Activated naive CD4-positive, alpha-beta T cell treated with anti-CD3 and anti-CD28 coated beads, Interleukin-2, amount 50 U/mL, for 72 hours (primary cell): Measurements from ENCODE around the gene TRIP12. TPM values are rescaled to one million over a fixed set of nuclear protein-coding genes. Genes with fewer than 3 reads are reported as not detected.
A peak's percentile ranks its signal among the peaks of the same experiment; 100 is the strongest.
"Not testable (repeated sequence)": the region's sequence is repeated elsewhere in the genome, so short reads cannot be mapped to it uniquely, and the experiment has no call there.

Experiments used
- ATAC-seq, 2 donors: fragments of 150-1000 bp; cut with Tn5 transposase; 2 replicates each; pipeline ENCODE4 v1.10.0; 2021; ENCODE audit warnings: mild to moderate bottlenecking in 2 of 2, moderate library complexity in 2 of 2
- DNase-seq, 2 donors: peaks; one replicate each; pipeline ENCODE4 v3.0.0; 2021 to 2022; ENCODE audit warnings: low spot score in 2 of 2
- H3K27ac Mint-ChIP-seq, 2 donors: one replicate each; pipeline ENCODE4 v1.8.0; 2022; ENCODE audit warnings: mild to moderate bottlenecking in 2 of 2, mixed read lengths in 2 of 2
- H3K36me3 Mint-ChIP-seq, 2 donors: one replicate each; pipeline ENCODE4 v1.8.0; 2022; ENCODE audit warnings: mixed read lengths in 2 of 2
- H3K9me3 Mint-ChIP-seq, 2 donors: one replicate each; pipeline ENCODE4 v1.8.0; 2022; ENCODE audit warnings: mixed read lengths in 2 of 2
- total RNA-seq, 2 donors: library from RNA; stranded (reverse); gene quantifications; one replicate each; pipeline ENCODE4 v1.2.3, GENCODE V29; 2022

TRIP12 gene
- total RNA-seq, 2 donors from 2014 or later: 213 to 262 TPM

GRCh38 chr2:229861431-229861830 lies 60.4 kb downstream of the TRIP12 start:
- no peak for DNase-seq
- no peak for ATAC-seq
- Mint-ChIP-seq H3K9me3 (no peaks in the 10 kb centered on the region), H3K36me3 (peaks cover 7 to 26% of the 10 kb centered on the region in 2 donors), H3K27ac (no peak overlapping the region)

GRCh38 chr2:229860334-229860733 lies 61.5 kb downstream of the TRIP12 start:
- ATAC-seq (no peak), DNase-seq (no peak)
- Mint-ChIP-seq H3K9me3 (no peaks in the 10 kb centered on the region), H3K27ac (no peak overlapping the region), H3K36me3 (peaks cover 12 to 37% of the 10 kb centered on the region in 2 donors)

GRCh38 chr2:229858351-229858750 lies 63.5 kb downstream of the TRIP12 start:
- H3K36me3 Mint-ChIP-seq: peaks cover 18 to 42% of the 10 kb centered on the region in 2 donors
- no peak overlapping the region for H3K27ac Mint-ChIP-seq
- no peak for ATAC-seq
- H3K9me3 Mint-ChIP-seq: no peaks in the 10 kb centered on the region
- DNase-seq: no peak

DNA sequence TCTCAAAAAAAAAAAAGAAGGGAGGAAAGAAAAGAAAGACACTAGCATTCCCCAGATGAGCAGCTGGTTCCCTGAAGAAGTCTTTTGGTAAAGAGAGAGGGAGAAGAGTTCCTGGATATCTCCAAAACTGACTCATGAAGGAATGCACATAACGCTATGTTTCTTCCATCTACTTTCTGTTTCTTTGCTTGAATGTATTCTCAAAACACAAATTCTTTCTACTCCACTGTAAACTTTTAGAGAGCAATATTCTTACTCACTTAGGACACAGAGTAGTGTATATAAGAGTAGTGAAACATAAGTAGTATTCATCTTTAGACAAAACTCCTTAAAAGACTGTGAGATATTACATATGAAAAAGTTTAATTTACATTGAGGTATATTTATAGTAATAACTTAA lies 64.2 kb downstream of the TRIP12 start:
- ATAC-seq: peak in 1 of 2 donors; percentile 57
- H3K9me3 Mint-ChIP-seq: no peaks in the 10 kb centered on the region
- no peak for DNase-seq
- H3K36me3 Mint-ChIP-seq: peaks cover 18 to 35% of the 10 kb centered on the region in 2 donors
- no peak overlapping the region for H3K27ac Mint-ChIP-seq

DNA sequence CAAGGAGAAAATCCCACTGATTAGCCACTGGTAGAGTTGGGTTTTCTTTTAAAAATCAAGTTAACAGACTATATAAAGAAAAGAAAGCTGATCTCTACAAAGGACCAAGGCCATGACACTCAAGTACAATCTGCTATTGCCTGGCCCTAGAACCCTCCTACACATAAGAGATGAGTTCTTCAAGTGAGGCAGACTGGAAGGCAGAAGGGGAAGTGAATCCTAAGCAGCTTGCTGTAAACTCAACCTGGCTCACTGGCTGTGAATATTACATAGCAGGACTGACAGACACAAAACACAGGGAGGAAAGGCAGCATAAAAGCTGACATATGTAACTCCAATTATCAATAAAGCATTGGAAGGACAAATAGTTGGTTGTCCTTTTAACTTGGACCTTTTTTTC lies 65.4 kb downstream of the TRIP12 start:
- Mint-ChIP-seq H3K36me3 (peaks cover 25 to 42% of the 10 kb centered on the region in 2 donors), H3K27ac (peak overlapping the region in 1 of 2 donors; percentile 65), H3K9me3 (no peaks in the 10 kb centered on the region)
- ATAC-seq: no peak
- no peak for DNase-seq

- no peak overlapping the region for H3K27ac Mint-ChIP-seq
- H3K9me3 Mint-ChIP-seq: no peaks in the 10 kb centered on the region
- H3K36me3 Mint-ChIP-seq: peaks cover 28 to 45% of the 10 kb centered on the region in 2 donors
- no peak for DNase-seq
- ATAC-seq: no peak
Measured at GRCh38 chr2:229855116-229855515, 66.7 kb downstream of the TRIP12 start.

DNA sequence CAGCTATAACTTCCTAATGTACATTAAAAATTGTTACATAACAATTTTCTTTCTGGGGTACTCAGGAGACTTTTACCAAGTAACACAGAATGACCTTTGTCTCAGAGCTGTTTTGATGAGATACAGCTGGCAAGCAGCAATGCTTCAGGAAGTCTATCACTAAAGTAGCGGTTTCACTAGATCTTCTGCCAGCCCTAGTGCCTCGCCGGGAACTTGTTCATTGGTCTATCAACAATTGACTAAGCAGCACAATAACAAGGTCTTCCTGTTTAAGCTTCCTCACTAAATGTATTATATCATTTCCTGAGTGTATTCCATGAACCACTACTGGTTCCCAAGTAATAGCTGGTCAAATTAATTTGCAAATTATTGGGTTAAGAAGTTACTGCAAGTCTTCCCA lies 69.2 kb downstream of the TRIP12 start:
- ATAC-seq: peak; percentile 75 to 78
- H3K36me3 Mint-ChIP-seq: peaks cover 24 to 48% of the 10 kb centered on the region in 2 donors
- no peaks in the 10 kb centered on the region for H3K9me3 Mint-ChIP-seq
- H3K27ac Mint-ChIP-seq: peak overlapping the region in 1 of 2 donors; percentile 13
- peak in 1 of 2 donors; percentile 13 for DNase-seq

DNA sequence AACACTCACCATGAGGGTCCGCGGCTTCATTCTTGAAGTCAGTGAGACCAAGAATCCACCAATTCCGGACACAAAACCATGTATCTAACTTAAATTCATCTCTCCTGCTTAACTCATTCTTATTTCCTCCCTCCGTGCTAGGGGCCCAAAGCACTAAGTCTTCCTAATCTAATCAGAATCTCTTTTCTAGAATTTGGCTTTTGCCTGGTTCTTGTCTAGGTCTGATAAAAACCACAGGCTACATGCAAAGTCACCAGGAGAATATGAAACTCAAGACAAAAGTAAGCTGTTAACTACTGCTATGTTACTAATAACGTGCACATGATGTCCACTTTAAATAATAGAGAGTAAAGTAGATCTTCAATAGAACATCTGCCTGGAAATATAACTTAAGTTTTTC lies 69.9 kb downstream of the TRIP12 start:
- H3K36me3 Mint-ChIP-seq: peaks cover 24 to 48% of the 10 kb centered on the region in 2 donors
- H3K27ac Mint-ChIP-seq: peak overlapping the region; percentile 16 to 43
- H3K9me3 Mint-ChIP-seq: no peaks in the 10 kb centered on the region
- no peak for DNase-seq
- ATAC-seq: no peak

DNA sequence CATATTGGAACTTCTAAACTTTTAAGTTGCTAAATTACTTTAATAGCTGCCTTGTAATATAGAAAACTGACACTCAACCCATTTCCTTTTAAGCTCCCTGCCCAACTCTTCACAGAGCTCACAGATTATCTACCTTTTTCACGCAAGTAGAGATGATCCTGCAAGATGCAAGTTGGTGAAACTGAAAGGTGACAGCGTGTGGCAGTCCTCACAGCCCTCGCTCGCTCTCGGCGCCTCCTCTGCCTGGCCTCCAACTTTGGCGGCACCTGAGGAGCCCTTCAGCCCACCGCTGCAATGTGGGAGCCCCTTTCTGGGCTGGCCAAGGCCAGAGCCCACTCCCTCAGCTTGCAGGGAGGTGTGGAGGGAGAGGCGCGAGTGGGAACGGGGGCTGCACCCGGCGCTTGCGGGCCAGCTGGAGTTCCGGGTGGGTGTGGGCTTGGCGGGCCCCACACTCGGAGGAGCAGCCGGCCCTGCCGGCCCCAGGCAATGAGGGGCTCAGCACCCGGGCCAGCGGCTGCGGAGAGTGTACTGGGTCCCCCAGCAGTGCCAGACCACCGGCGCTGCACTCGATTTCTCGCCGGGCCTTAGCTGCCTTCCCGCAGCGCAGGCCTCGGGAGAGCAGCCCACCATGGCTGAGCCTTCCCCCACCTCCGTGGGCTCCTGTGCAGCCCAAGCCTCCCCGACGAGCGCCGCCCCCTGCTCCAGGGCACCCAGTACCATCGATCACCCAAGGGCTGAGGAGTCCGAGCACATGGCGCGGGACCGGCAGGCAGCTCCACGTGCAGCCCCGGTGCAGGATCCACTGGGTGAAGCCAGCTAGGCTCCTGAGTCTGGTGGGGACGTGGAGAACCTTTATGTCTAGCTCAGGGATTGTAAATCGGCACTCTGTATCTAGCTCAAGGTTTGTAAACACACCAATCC lies 71.2 kb downstream of the TRIP12 start:
- H3K36me3 Mint-ChIP-seq: peaks cover 20 to 39% of the 10 kb centered on the region in 2 donors
- peak in 1 of 2 donors; percentile 53 for ATAC-seq
- H3K9me3 Mint-ChIP-seq, H3K27ac Mint-ChIP-seq, DNase-seq: not testable (repeated sequence)

- peaks cover 21 to 28% of the 10 kb centered on the region in 2 donors for H3K36me3 Mint-ChIP-seq
- ATAC-seq (no peak), DNase-seq (no peak)
- no peaks in the 10 kb centered on the region for H3K9me3 Mint-ChIP-seq
- peak overlapping the region in 1 of 2 donors; percentile 5 for H3K27ac Mint-ChIP-seq
Measured at GRCh38 chr2:229849073-229849472, 72.7 kb downstream of the TRIP12 start.

DNA sequence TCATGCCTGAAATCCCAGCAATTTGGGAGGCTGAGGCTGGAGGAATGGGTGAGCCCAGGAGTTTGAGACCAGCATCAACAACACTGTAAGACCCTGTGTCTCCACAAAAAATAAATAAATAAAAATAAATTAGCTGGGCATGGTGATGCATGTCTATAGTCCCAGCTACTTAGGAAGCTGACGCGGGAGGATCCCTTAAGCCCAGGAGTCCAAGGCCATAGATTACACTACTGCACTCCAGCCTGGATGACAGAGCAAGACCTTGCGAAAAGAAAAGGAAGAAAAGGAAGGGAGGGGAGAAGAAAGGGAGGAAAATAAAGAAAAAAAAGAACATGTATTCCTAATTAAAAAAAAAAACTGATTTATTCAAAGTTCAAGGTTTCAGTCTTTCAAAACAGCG lies 78.2 kb downstream of the TRIP12 start:
- DNase-seq (no peak), ATAC-seq (no peak)
- H3K27ac Mint-ChIP-seq: no peak overlapping the region
- H3K36me3 Mint-ChIP-seq: peaks cover 14% of the 10 kb centered on the region in 2 donors
- no peaks in the 10 kb centered on the region for H3K9me3 Mint-ChIP-seq

DNA sequence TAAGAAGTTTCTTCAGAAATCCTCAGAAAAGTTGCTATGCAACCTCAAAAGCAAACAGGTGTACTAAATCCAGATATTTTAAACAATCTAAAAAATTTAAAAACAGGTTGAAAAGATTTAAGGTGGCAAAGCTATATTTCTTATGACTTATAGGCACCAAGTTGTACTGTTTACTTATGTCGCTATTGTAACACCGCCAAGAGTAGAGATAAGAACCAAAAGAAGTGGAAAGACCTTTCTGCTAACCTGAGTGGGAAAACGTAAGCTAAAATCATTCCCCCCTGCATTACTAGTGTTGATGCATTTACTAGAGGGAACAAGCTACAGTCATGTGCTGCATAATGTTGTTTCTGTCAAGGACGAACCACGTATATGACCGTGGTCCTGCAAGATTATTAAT lies 83.1 kb downstream of the TRIP12 start:
- DNase-seq (no peak), ATAC-seq (no peak)
- H3K36me3 Mint-ChIP-seq: peaks cover 5 to 16% of the 10 kb centered on the region in 2 donors
- no peak overlapping the region for H3K27ac Mint-ChIP-seq
- H3K9me3 Mint-ChIP-seq: no peaks in the 10 kb centered on the region

- Mint-ChIP-seq H3K36me3 (peaks cover 5 to 16% of the 10 kb centered on the region in 2 donors), H3K27ac (no peak overlapping the region), H3K9me3 (no peaks in the 10 kb centered on the region)
- no peak for DNase-seq
- ATAC-seq: no peak
Measured at GRCh38 chr2:229836847-229837246, 85.0 kb downstream of the TRIP12 start.

DNA sequence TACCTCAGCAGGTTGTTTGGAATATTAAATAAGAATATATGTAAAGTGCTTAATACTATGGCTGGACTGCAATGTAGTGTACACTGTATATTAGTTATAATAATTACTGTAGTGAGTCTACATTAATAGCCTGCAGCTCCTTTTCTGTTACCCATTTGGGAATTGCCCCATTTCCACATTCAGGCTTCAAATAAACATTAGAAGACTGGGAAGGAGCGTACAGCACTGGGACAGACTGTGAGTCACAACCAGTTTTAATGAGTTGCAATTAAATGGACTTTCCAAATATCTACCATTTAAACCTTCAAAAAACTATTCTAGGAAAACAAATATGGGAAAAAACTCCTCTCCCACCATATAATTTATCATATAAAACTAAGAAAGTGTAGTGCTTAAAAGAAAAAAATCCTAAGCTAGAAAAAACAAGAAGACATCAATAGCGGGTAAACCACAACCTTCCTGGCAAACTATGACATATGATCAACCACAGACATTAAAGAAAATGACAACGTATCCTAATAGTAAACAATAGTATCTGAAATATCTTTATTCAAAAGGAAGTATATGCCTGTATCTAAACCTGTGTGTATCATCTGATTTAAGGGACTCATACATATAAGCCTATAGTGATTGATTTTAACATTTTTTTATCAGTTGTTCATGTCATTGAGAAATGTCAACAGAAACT lies 86.1 kb downstream of the TRIP12 start:
- no peak for DNase-seq
- peak in 1 of 2 donors; percentile 16 for ATAC-seq
- H3K27ac Mint-ChIP-seq: no peak overlapping the region
- peaks cover 0 to 9% of the 10 kb centered on the region in 2 donors for H3K36me3 Mint-ChIP-seq
- H3K9me3 Mint-ChIP-seq: no peaks in the 10 kb centered on the region

GRCh38 chr2:229834368-229834767 lies 87.4 kb downstream of the TRIP12 start:
- not testable (repeated sequence) for ATAC-seq, DNase-seq, H3K27ac Mint-ChIP-seq, H3K9me3 Mint-ChIP-seq
- peaks cover 0 to 13% of the 10 kb centered on the region in 2 donors for H3K36me3 Mint-ChIP-seq

DNA sequence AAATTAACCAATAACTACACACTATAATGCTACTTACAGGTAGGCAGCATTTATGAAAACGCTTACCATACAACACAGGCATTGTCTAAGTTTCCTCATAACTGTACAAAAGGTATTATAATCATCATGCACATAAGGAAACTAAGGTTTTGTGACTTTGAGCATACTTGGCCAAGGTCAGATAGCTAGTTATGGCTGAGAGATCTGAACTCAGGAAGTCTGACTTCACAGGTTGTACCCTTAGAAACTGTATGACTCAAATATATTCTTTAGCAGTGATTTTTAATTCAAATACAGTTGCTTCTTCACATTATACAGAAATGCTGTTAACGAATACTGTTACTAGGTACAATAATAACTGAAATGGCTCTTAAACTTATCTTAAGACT lies 89.3 kb downstream of the TRIP12 start:
- Mint-ChIP-seq H3K9me3 (no peaks in the 10 kb centered on the region), H3K27ac (no peak overlapping the region), H3K36me3 (peaks cover 13 to 23% of the 10 kb centered on the region in 2 donors)
- ATAC-seq: peak; percentile 53 to 83
- DNase-seq: no peak

- ATAC-seq: no peak
Measured at GRCh38 chr2:229831805-229832509, 89.9 kb downstream of the TRIP12 start.

More at GRCh38 chr2:229831805-229832509, 89.9 kb downstream of the TRIP12 start:
- Mint-ChIP-seq H3K27ac (no peak overlapping the region), H3K9me3 (no peaks in the 10 kb centered on the region), H3K36me3 (peaks cover 14 to 20% of the 10 kb centered on the region in 2 donors)
- no peak for DNase-seq
